Tibial nerve (tissue), 4 donors: ENCODE measurements around the gene CCDC190.

Source experiments
- CTCF ChIP-seq, 5 experiments: fragments of 200-600 bp in 3 of 5; fragments of 450-650 bp in 2 of 5; sonication (generic) in 3 of 5; IDR thresholded peaks; one replicate each; pipeline ENCODE4 v1.5.1; 2016 to 2019; ENCODE audit warnings: antibody characterized with exemption in 5 of 5, mild to moderate bottlenecking in 3 of 5, moderate library complexity in 2 of 5
- EP300 ChIP-seq, 2 donors: sonication (generic); formaldehyde crosslinking; IDR thresholded peaks; one replicate each; pipeline ENCODE4 v1.6.1; 2017; ENCODE audit warnings: antibody characterized with exemption in 2 of 2, mild to moderate bottlenecking in 1 of 2
- POLR2A ChIP-seq, 2 donors: fragments of 450-650 bp; IDR thresholded peaks; one replicate each; pipeline ENCODE4 v1.6.1; 2017; ENCODE audit warnings: antibody characterized with exemption in 2 of 2, mild to moderate bottlenecking in 2 of 2, moderate library complexity in 2 of 2

- no peak for TF ChIP-seq POLR2A (IDR thresholded peaks at IDR 0.05)
- no peak for TF ChIP-seq CTCF (IDR thresholded peaks at IDR 0.05)
- TF ChIP-seq EP300 (IDR thresholded peaks at IDR 0.05): no peak
These were observed 23.9 kb upstream of the CCDC190 start for GRCh38 chr1:162884831-162885230.
